ENCODE data around the gene CLEC12A. TPM values are rescaled to one million over a fixed set of nuclear protein-coding genes. Genes with fewer than 3 reads are reported as not detected.

The CLEC12A gene
- total and polyA plus RNA-seq, 7 donors = 0.82 to 8.3 (median 2.4) TPM; not detected in 2

GRCh38 chr12:9992296-9992695 is 21.1 kb downstream of the CLEC12A start:
- TF ChIP-seq POLR2A (IDR thresholded peaks at IDR 0.05) (no peak), CTCF (IDR thresholded peaks at IDR 0.05) (no peak), POLR2AphosphoS5 (IDR thresholded peaks at IDR 0.05) (no peak), EP300 (IDR thresholded peaks at IDR 0.05) (no peak)
- no peak overlapping the region for H3K4me3 ChIP-seq
- H3K4me1 ChIP-seq = no peaks in the 10 kb centered on the region
- no peaks in the 10 kb centered on the region for H3K36me3 ChIP-seq
- no peak overlapping the region for H3K27ac ChIP-seq
- intact Hi-C loops (cut with DNase I) = no loop called here
- 76 to 83% methylated on average over 4 of the region's 4 CpGs for WGBS, 2 donors
- DNase-seq = no peak
- no peaks in the 10 kb centered on the region for H3K27me3 ChIP-seq
- H3K9me3 ChIP-seq = no peaks in the 10 kb centered on the region

GRCh38 chr12:9999016-9999415 is 27.8 kb downstream of the CLEC12A start, which contains the start of gene CLEC1B:
CLEC1B (minus strand) TSS chr12:9999121; CDS start chr12:9999100, 21 bp downstream.
- 93 to 94% methylated on average over 3 of the region's 3 CpGs for WGBS, 2 donors
- H3K36me3 ChIP-seq = no peaks in the 10 kb centered on the region
- intact Hi-C loops (cut with DNase I) = no loop called here
- no peak within 1 kb of the TSS for H3K4me3 ChIP-seq
- no peaks in the 10 kb centered on the region for H3K9me3 ChIP-seq
- H3K4me1 ChIP-seq = no peaks in the 10 kb centered on the region
- no peaks in the 10 kb centered on the region for H3K27me3 ChIP-seq
- no peak for DNase-seq
- no peak within 1 kb of the TSS for H3K27ac ChIP-seq
- TF ChIP-seq POLR2A (IDR thresholded peaks at IDR 0.05) = no peak
- no peak for TF ChIP-seq EP300 (IDR thresholded peaks at IDR 0.05)
- TF ChIP-seq POLR2AphosphoS5 (IDR thresholded peaks at IDR 0.05) = no peak
- TF ChIP-seq CTCF (IDR thresholded peaks at IDR 0.05) = no peak

GRCh38 chr12:10001171-10001776 is 30.1 kb downstream of the CLEC12A start:
- TF ChIP-seq POLR2AphosphoS5 (IDR thresholded peaks at IDR 0.05) (no peak), POLR2A (IDR thresholded peaks at IDR 0.05) (no peak), EP300 (IDR thresholded peaks at IDR 0.05) (no peak), CTCF (IDR thresholded peaks at IDR 0.05) (no peak)
- no peak for DNase-seq
- intact Hi-C loops (cut with DNase I) = no loop called here
- no peaks in the 10 kb centered on the region for H3K27me3 ChIP-seq
- H3K9me3 ChIP-seq = no peaks in the 10 kb centered on the region
- WGBS, 2 donors = 74 to 80% methylated on average over 4 of the region's 4 CpGs
- H3K4me3 ChIP-seq = no peak overlapping the region
- H3K27ac ChIP-seq = no peak overlapping the region
- no peaks in the 10 kb centered on the region for H3K36me3 ChIP-seq
- no peaks in the 10 kb centered on the region for H3K4me1 ChIP-seq

- H3K36me3 ChIP-seq = no peaks in the 10 kb centered on the region
- H3K4me1 ChIP-seq = peaks cover 0 to 7% (median 0%) of the 10 kb centered on the region in 4 donors
- no peak overlapping the region for H3K27ac ChIP-seq
- no peaks in the 10 kb centered on the region for H3K27me3 ChIP-seq
- TF ChIP-seq CTCF (IDR thresholded peaks at IDR 0.05) (no peak), POLR2A (IDR thresholded peaks at IDR 0.05) (no peak), POLR2AphosphoS5 (IDR thresholded peaks at IDR 0.05) (no peak), EP300 (IDR thresholded peaks at IDR 0.05) (no peak)
- H3K9me3 ChIP-seq = no peaks in the 10 kb centered on the region
- intact Hi-C loops (cut with DNase I) = no loop called here
- H3K4me3 ChIP-seq = no peak overlapping the region
- 49 to 80% methylated on average over 6 of the region's 6 CpGs for WGBS, 2 donors
- DNase-seq = no peak
Observed at GRCh38 chr12:10012630-10013330, 41.6 kb downstream of the CLEC12A start.
